Fibroblast of pulmonary artery (primary cell): ENCODE measurements around the gene LIN54.

Experiments used
- DNase-seq: peaks from one replicate; pipeline ENCODE4 v3.0.0-alpha.2; 2010; ENCODE audit warnings: low read depth
- H3K4me3 ChIP-seq: replicated peaks from 2 replicates; pipeline ENCODE4 v1.5.1; 2011; ENCODE audit warnings: low read depth, mild to moderate bottlenecking, control low read depth, low read length, moderate library complexity
- CTCF ChIP-seq: IDR thresholded peaks from 2 replicates; pipeline ENCODE4 v1.5.1; 2011; ENCODE audit warnings: mild to moderate bottlenecking, control low read depth, low read length, inconsistent platforms; ENCODE audit errors: missing control alignments

Gene LIN54

GRCh38 chr4:83022724-83023450 lies 12.3 kb upstream of the LIN54 start:
- peak; percentile 57 for DNase-seq
- no peak overlapping the region for H3K4me3 ChIP-seq
- TF ChIP-seq CTCF: no peak

- no peak for TF ChIP-seq CTCF
- H3K4me3 ChIP-seq: no peak overlapping the region
- DNase-seq: no peak
Measured at GRCh38 chr4:83019794-83020494, 9.3 kb upstream of the LIN54 start.

- TF ChIP-seq CTCF: no peak
- no peak for DNase-seq
- peak overlapping the region; percentile 78 for H3K4me3 ChIP-seq
Measured at GRCh38 chr4:83013902-83014301, 3.3 kb upstream of the LIN54 start.

GRCh38 chr4:83013420-83013867 lies 2.8 kb upstream of the LIN54 start:
- DNase-seq: no peak
- H3K4me3 ChIP-seq: peak overlapping the region; percentile 78
- no peak for TF ChIP-seq CTCF

- peak overlapping the region; percentile 78 for H3K4me3 ChIP-seq
- DNase-seq: peak; percentile 99
- TF ChIP-seq CTCF: peak; percentile 21
Measured at GRCh38 chr4:83012687-83013419, 2.2 kb upstream of the LIN54 start.

GRCh38 chr4:83012200-83012686 lies 1.6 kb upstream of the LIN54 start:
- H3K4me3 ChIP-seq: peak overlapping the region; percentile 73
- no peak for TF ChIP-seq CTCF
- no peak for DNase-seq
